A549 (cell line): ENCODE measurements around the gene FRG2B. TPM values are rescaled to one million over a fixed set of nuclear protein-coding genes. Genes with fewer than 3 reads are reported as not detected.
"Not testable (repeated sequence)": the region's sequence is repeated elsewhere in the genome, so short reads cannot be mapped to it uniquely, and the experiment has no call there.

Experiments
- ATAC-seq, 2 experiments: fragments of 200-7000 bp in 1 of 2; fragments of >200 bp in 1 of 2; cut with Nextera tagmentation in 1 of 2; cut with Tn5 transposase in 1 of 2; 3 replicates each; pipeline versions ENCODE4 v1.8.0 to v1.9.1; 2018 to 2020; ENCODE audit warnings: mild to moderate bottlenecking in 1 of 2, moderate library complexity in 1 of 2
- CTCF ChIA-PET: fragments of 300-600 bp; sonication (Branson Sonifier 250); formaldehyde crosslinking; extraction: SDS; loops from one replicate; lab custom pipeline; 2021; ENCODE audit warnings: antibody characterized with exemption, inconsistent platforms; lab: Yijun Ruan, JAX
- POLR2A ChIA-PET: fragments of 350-600 bp; formaldehyde crosslinking; extraction: SDS; loops from one replicate; lab custom pipeline; 2021; ENCODE audit warnings: antibody characterized with exemption, inconsistent platforms; lab: Yijun Ruan, JAX
- DNase-seq, 2 experiments: peaks; one replicate each; pipeline versions ENCODE4 v3.0.0 to v3.0.0-alpha.2; 2011 to 2016; ENCODE audit warnings: low read depth in 1 of 2, low spot score in 1 of 2
- FAIRE-seq: peaks from 2 replicates; lab custom pipeline; 2011; peaks lifted over from hg19 to GRCh38; lab: Jason Lieb, UNC
- H3K27ac ChIP-seq, 2 experiments: fragments of >200 bp; sonication (Bioruptor Twin); formaldehyde crosslinking; 3 replicates each; pipeline ENCODE4 v1.5.1; 2016 to 2017
- H3K4me1 ChIP-seq: fragments of >200 bp; sonication (Bioruptor Twin); formaldehyde crosslinking; 3 replicates; pipeline ENCODE4 v1.6.1; 2016
- H3K4me2 ChIP-seq: fragments of >200 bp; sonication (Bioruptor Twin); formaldehyde crosslinking; 3 replicates; pipeline ENCODE4 v1.6.1; 2016
- H3K4me3 ChIP-seq: fragments of >200 bp; sonication (Bioruptor Twin); formaldehyde crosslinking; 3 replicates; pipeline ENCODE4 v1.5.1; 2016
- H3K9me3 ChIP-seq: fragments of >200 bp; sonication (Bioruptor Twin); formaldehyde crosslinking; 3 replicates; pipeline ENCODE4 v1.6.1; 2016
- BHLHE40 ChIP-seq: IDR thresholded peaks from 2 replicates; pipeline ENCODE4 v1.6.1; 2012; ENCODE audit warnings: low read depth, low read length, inconsistent platforms
- CBX8 ChIP-seq: fragments of 200-600 bp; sonication (generic); IDR thresholded peaks from 2 replicates; pipeline ENCODE4 v1.6.1; 2016
- CHD4 ChIP-seq: fragments of 200-600 bp; sonication (generic); IDR thresholded peaks from 2 replicates; pipeline ENCODE4 v1.6.1; 2016; ENCODE audit warnings: antibody characterized with exemption, mild to moderate bottlenecking, borderline replicate concordance
- CTCF ChIP-seq: fragments of >200 bp; sonication (Bioruptor Twin); formaldehyde crosslinking; IDR thresholded peaks from 3 replicates; pipeline ENCODE4 v1.5.1; 2016
- EHF ChIP-seq: fragments of 250-450 bp; sonication (Bioruptor Pico); IDR thresholded peaks from 2 replicates; pipeline ENCODE4 v1.5.0; 2020; ENCODE audit warnings: mild to moderate bottlenecking
- EHMT2 ChIP-seq: fragments of 200-600 bp; sonication (generic); IDR thresholded peaks from 2 replicates; pipeline ENCODE4 v1.6.1; 2016; ENCODE audit warnings: antibody characterized with exemption, low read depth, mild to moderate bottlenecking, moderate library complexity
- FOSB ChIP-seq: fragments of 250-450 bp; sonication (Bioruptor Pico); IDR thresholded peaks from 2 replicates; pipeline ENCODE4 v1.5.0; 2020; ENCODE audit warnings: mild to moderate bottlenecking, moderate library complexity
- FOSL2 ChIP-seq, 2 experiments: fragments of 450-650 bp in 1 of 2; fragments of >200 bp in 1 of 2; sonication (Bioruptor Twin) in 1 of 2; formaldehyde crosslinking; IDR thresholded peaks; 2 replicates each; pipeline versions ENCODE4 v1.5.0 to v1.6.1; 2016 to 2020; ENCODE audit warnings: mild to moderate bottlenecking in 1 of 2, moderate library complexity in 1 of 2
- HEYL ChIP-seq: fragments of 250-450 bp; sonication (Bioruptor Pico); IDR thresholded peaks from 2 replicates; pipeline ENCODE4 v1.8.0; 2021; ENCODE audit warnings: mild to moderate bottlenecking, moderate library complexity
- HOXB5 ChIP-seq: fragments of 250-450 bp; sonication (Bioruptor Pico); IDR thresholded peaks from 2 replicates; pipeline ENCODE4 v1.5.0; 2020; ENCODE audit warnings: mild to moderate bottlenecking, moderate library complexity
- JUN ChIP-seq, 2 experiments: fragments of >200 bp; sonication (Bioruptor Twin); formaldehyde crosslinking; IDR thresholded peaks; 2 replicates in 1 of 2; 3 replicates in 1 of 2; pipeline ENCODE4 v1.6.1; 2016 to 2017
- MAFK ChIP-seq: fragments of 450-650 bp; IDR thresholded peaks from 2 replicates; pipeline ENCODE4 v1.6.1; 2014; ENCODE audit not compliant: partially characterized antibody
- MAX ChIP-seq: IDR thresholded peaks from 2 replicates; pipeline ENCODE4 v1.6.1; 2012
- PBX3 ChIP-seq: IDR thresholded peaks from 2 replicates; pipeline ENCODE4 v1.6.1; 2012
- POLR2A ChIP-seq: IDR thresholded peaks from 2 replicates; pipeline ENCODE4 v1.6.1; 2012; ENCODE audit warnings: mild to moderate bottlenecking, low read length
- RAD21 ChIP-seq, 2 experiments: fragments of >200 bp in 1 of 2; sonication (Bioruptor Twin) in 1 of 2; formaldehyde crosslinking in 1 of 2; IDR thresholded peaks in 1 of 2; conservative IDR thresholded peaks in 1 of 2; 2 replicates in 1 of 2; 3 replicates in 1 of 2; pipeline ENCODE4 v1.6.1; 2012 to 2018; ENCODE audit warnings: inconsistent platforms in 1 of 2
- REST ChIP-seq: fragments of 200-600 bp; sonication (generic); IDR thresholded peaks from 2 replicates; pipeline ENCODE4 v1.6.1; 2016; ENCODE audit warnings: antibody characterized with exemption, mild to moderate bottlenecking, moderate library complexity
- SMC3 ChIP-seq: fragments of >200 bp; sonication (Bioruptor Twin); formaldehyde crosslinking; IDR thresholded peaks from 3 replicates; pipeline ENCODE4 v1.6.1; 2018; ENCODE audit warnings: inconsistent platforms
- USF2 ChIP-seq: fragments of 450-650 bp; IDR thresholded peaks from 2 replicates; pipeline ENCODE4 v1.6.1; 2014; ENCODE audit warnings: antibody characterized with exemption
- ZC3H11A ChIP-seq: fragments of 450-650 bp; IDR thresholded peaks from 2 replicates; pipeline ENCODE4 v1.6.1; 2014; ENCODE audit warnings: antibody characterized with exemption, mild to moderate bottlenecking
- ZFP36 ChIP-seq: fragments of 450-650 bp; IDR thresholded peaks from 2 replicates; pipeline ENCODE4 v1.6.1; 2014; ENCODE audit warnings: borderline replicate concordance; ENCODE audit not compliant: partially characterized antibody
- WGBS: methylation state at CpG from one replicate; pipeline ENCODE4 v1.1.6; 2017; ENCODE audit errors: missing lambda C conversion rate; 5-methylcytosine and 5-hydroxymethylcytosine counted together
- polyA plus RNA-seq, 4 experiments: library from polyadenylated mRNA; depleted of rRNA in 3 of 4; stranded (reverse); fragments of >200 nt; fragmentation: RNase III in 1 of 4; extraction: RNeasy Plus Mini Kit Qiagen cat#74134 plus additional on column Dnase treatment in 1 of 4; gene quantifications; 2 replicates in 3 of 4; 3 replicates in 1 of 4; pipeline ENCODE4 v1.2.3, GENCODE V29; 2011 to 2017

Gene FRG2B
- polyA plus RNA-seq, 2 of the 4 experiments (the other 2 are of a cell fraction), result 0.05 TPM; not detected in 1

- TF ChIP-seq HEYL (CRISPR knock-in tag), result no peak
- TF ChIP-seq EHF (CRISPR knock-in tag), result no peak
- TF ChIP-seq HOXB5 (CRISPR knock-in tag), result no peak
- no peak for TF ChIP-seq FOSB
- TF ChIP-seq ZFP36, result no peak
- no peak for TF ChIP-seq ZC3H11A
- no peak for TF ChIP-seq EHMT2
These were observed 15.5 kb downstream of the FRG2B start (continued) for GRCh38 chr10:133611079-133611478.

GRCh38 chr10:133608855-133609254 lies 17.7 kb downstream of the FRG2B start:
- WGBS, result 2% methylated on average over 3 of the region's 3 CpGs
- no peaks in the 10 kb centered on the region for H3K4me1 ChIP-seq
- no peak overlapping the region for H3K4me2 ChIP-seq
- DNase-seq, result peak; percentile 25 to 35
- no peaks in the 10 kb centered on the region for H3K9me3 ChIP-seq
- no peak overlapping the region for H3K4me3 ChIP-seq
- no peak overlapping the region for H3K27ac ChIP-seq
- peak; percentile 64 to 81; a peak in 5 of 6 replicates for ATAC-seq
- FAIRE-seq, result no peak
- CTCF ChIA-PET, result interaction anchor here (0.9 to 7.1 kb wide), 5 partner anchors 8 to 280 kb away, joined by 3 to 62 read pairs (median 7); no protein-coding TSS in a partner anchor
- peak; percentile 52 to 54 for TF ChIP-seq RAD21 (conservative IDR thresholded peaks at IDR 0.05 in 1 of 2, IDR thresholded peaks at IDR 0.05 in 1 of 2)
- peak; percentile 62 for TF ChIP-seq CTCF
- TF ChIP-seq JUN (IDR thresholded peaks at IDR 0.05), result no peak
- TF ChIP-seq SMC3, result peak; percentile 35; the same call in 2 of the 3 replicates
- TF ChIP-seq MAX, result no peak
- POLR2A ChIA-PET, result no interaction called here

- H3K4me3 ChIP-seq, POLR2A ChIA-PET, DNase-seq, H3K9me3 ChIP-seq, H3K4me2 ChIP-seq, ATAC-seq, FAIRE-seq, H3K27ac ChIP-seq, H3K4me1 ChIP-seq: not testable (repeated sequence)
- CTCF ChIA-PET, result interaction anchor here (1.0 to 7.1 kb wide), 2 partner anchors 16 to 83 kb away, joined by 3 to 62 read pairs; no protein-coding TSS in a partner anchor
- 3% methylated on average over 2 of the region's 2 CpGs for WGBS
These were observed 23.2 kb downstream of the FRG2B start for GRCh38 chr10:133603434-133603833.

- ChIA-PET CTCF (interaction anchor here (1.0 kb wide), 1 partner anchor 9 kb away, joined by 3 read pairs; no protein-coding TSS in a partner anchor), POLR2A (no interaction called here)
- DNase-seq (no peak), FAIRE-seq (no peak), ATAC-seq (no peak)
- Histone ChIP-seq H3K4me1 (no peaks in the 10 kb centered on the region), H3K4me3 (no peak overlapping the region), H3K4me2 (no peak overlapping the region), H3K27ac (no peak overlapping the region), H3K9me3 (no peaks in the 10 kb centered on the region; the same call in 2 of the 3 replicates)
- WGBS, result 11% methylated on average over 3 of the region's 3 CpGs
- no peak for TF ChIP-seq MAFK
- TF ChIP-seq FOSL2 (IDR thresholded peaks at IDR 0.05), result no peak
- no peak for TF ChIP-seq FOSL2 (CRISPR knock-in tag; IDR thresholded peaks at IDR 0.05)
- no peak for TF ChIP-seq REST
- TF ChIP-seq USF2, result no peak
- no peak for TF ChIP-seq CHD4
- no peak for TF ChIP-seq BHLHE40
- TF ChIP-seq POLR2A, result no peak
- no peak for TF ChIP-seq PBX3
- no peak for TF ChIP-seq CBX8
- TF ChIP-seq MAX, result no peak
- TF ChIP-seq FOSB, result no peak
- TF ChIP-seq CTCF, result no peak
These were observed 25.9 kb downstream of the FRG2B start for GRCh38 chr10:133600657-133601056.
